Stimulated activated naive CD4-positive, alpha-beta T cell (primary cell): Measurements from ENCODE around the gene BAHCC1.
A peak's percentile ranks its signal among the peaks of the same experiment; 100 is the strongest.

Source experiments
- DNase-seq, 6 experiments: peaks; one replicate each; lab custom pipeline; 2025; lab: John Stamatoyannopoulos, UW

Gene BAHCC1

GRCh38 chr17:81386646-81387099 is 8.6 kb upstream of the BAHCC1 start:
- no peak for DNase-seq

DNA sequence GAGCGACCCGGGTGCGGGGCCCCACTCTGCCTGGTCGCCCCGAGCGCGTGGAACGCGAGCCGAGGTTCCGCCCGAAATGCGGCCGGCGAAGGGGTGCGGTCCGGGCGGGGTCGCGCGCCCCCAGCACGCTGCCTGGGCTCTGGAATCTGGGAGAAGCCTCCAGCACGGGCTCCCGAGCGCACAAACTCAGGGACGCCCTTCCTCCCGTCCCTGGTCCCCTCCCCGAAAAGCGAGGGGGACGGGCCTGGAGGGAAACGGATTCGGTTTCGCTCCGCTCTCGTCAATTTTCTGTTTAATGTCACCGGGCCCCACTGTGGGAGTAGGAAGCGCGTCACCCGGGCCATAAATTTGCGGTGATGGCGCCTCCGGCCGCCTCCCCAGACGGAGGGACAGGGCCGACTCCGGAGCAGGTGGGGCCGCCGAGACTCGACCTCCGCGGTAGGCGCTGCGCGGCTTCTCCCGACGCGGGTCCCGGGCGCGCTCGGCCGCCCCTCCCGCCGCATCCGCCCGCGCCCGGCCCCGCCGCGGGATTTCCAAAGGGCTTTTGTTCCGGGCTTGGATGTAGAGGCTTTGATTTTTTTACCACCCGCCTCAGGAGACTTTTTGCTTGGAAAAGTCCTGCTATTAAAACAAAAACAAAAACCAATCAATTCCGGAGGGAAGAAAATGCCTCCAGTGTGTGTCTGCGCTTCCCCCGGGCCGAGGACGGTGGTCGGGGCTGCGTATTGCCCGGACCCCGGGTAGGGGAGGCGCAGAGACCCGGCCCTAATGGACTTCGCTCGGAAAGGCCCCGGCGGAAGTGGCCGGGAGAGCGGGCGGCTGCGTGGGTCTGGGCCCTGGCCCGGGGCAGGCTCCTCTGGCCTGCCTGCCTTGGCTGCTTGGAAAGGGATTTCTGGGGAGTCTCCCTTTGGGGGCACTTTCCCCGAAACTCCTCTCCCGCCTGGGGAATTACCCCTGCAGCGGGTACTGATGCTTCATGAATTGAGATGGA is 7.9 kb upstream of the BAHCC1 start:
- DNase-seq: peak in 1 of 6 experiments; percentile 17

- DNase-seq: no peak
Measured at GRCh38 chr17:81388091-81388611, 7.1 kb upstream of the BAHCC1 start.

GRCh38 chr17:81388612-81389367 is 6.5 kb upstream of the BAHCC1 start:
- DNase-seq: no peak

- DNase-seq: no peak
Measured at GRCh38 chr17:81389585-81389984, 5.7 kb upstream of the BAHCC1 start.

GRCh38 chr17:81390029-81390872 is 5.0 kb upstream of the BAHCC1 start:
- no peak for DNase-seq

GRCh38 chr17:81390873-81391255 is 4.4 kb upstream of the BAHCC1 start:
- no peak for DNase-seq

DNA sequence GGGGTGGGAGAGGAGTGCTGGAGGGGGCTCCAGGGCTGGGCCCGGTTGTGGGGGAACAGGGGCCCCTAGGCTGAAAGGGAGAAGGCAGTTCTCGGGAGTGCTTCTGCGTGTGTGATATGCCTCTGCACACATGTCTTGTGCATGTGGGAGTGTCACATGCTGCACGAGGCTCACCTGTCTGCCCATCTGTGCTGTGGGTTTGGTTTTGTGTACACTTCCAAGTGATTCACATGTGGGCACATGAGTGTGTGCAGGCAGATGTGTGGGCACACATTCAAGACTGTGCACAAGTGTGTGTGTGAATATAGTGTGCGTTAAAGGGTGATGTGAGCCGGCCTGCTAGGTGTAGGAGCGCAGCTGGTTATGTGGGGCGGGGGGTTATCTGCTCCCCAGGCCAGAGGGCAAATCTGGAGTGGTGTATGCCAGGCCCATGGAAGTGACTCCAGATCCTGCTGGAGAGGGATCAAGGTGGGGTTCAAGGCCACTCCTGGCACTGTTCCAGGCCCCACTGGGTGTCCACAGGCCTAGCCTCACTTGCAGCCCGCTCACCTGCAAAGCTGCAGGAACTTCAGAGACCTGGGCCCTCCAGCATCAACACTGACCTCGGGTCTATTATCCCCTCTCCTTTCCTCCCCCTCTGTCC is 3.8 kb upstream of the BAHCC1 start:
- no peak for DNase-seq

DNA sequence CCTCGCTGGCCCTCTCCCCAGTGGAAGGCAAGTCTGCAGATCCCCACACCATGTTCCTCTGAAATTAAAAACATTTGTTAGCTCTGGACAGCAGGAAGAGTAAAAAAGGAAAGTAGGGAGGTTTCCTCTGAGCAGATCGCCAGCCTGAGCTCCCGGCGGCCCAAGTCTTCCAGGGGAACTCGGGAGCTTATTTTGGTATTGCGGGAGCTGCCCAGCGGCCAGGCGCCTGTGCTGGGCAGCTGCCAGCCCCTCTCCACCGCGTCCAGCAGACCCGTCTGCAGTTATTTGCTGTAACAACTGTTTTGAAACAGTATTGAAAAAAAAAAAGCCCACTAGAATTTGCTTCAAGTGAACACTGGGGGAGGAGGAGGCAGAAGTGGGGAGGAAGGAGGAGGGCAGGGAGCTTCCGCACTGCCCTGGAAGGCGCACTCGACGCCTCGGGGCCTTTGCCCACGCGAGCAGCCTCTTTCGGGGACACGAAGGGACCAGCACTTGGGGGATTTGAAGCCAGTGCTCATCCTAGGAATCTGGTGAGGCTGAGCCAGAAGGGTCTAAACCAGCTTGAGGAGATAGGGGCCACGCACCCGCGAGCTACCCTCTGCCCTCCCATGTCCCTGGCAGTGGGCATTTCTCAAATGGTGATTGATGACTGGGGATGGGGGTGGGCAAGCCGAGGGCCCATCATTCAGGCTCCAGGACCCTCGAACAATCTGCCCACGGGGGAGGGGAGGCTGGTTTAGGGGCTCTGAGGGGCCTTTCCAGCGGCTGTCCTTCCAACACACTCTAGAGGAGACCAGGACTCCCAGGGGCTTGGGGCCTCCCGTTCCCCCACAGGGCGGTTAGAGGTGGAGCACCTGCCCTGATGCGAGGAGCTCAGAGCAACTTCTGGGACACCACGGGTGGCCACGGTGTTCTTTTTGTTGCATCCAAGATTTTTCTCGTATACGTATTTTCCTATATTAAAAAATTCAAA is 3.0 kb upstream of the BAHCC1 start:
- no peak for DNase-seq

- DNase-seq: peak in 1 of 6 experiments; percentile 29
Measured at GRCh38 chr17:81392909-81393654, 2.2 kb upstream of the BAHCC1 start.

DNA sequence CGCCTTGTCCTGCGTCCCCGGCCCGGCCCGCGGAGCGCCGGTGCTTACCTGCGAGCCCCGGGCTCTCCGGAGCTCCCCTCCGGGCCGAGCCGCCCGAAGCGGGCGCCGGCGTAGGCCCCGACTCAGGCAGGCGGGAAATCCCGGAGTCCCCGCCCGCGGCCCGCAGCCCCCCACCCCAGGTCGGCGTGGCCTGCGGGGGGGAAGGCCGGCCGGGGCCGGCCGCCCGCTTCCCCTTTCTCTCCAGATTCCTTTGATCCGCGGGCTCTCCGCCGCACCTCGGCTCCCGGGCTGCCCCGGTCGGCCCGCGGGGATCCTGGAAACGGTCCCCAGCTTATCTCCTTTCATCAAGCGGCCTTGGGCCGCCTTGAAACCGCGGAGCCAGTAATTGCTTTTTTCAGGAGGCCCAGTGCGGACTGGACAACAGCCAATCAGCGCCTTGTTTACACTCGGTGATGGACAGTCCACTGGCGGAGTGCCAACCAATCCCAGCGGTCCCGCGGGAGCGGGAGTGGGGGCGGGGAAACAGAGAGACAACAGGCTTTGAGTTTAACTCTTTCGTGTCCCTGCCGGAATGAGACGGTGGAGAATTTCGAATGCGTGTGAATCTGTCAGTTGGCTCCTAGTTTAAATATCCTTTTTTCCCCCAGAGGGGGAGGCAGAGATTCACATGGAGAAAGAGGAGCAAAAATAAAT is 1.4 kb upstream of the BAHCC1 start:
- peak in 2 of 6 experiments; percentile 30 to 34 for DNase-seq

DNA sequence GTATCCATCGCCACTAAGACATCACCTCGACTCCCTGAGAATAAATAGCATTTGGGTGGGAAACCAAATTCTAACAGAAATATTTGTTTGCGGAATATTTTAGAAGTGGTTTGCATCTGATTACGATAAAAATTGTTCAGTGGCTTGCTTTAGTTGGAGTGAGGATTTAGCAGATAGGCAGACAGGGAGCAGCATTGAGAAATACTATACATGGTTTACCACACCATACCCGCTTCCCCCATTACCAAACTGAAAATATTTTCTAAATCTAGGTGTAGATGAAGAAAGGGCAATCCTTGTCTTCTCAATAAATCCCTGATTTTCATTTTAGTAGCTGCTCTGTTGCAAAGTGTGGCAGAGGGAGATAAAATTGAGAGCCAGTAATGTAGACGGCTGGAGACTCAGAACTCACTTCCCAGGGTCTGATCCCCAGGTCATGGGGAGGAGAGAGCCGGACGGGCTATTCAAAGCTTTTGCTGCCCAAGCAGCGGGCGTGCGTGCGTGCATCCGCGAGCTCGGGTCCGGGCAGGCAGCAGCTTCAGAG is 808 bp upstream of the BAHCC1 start:
- no peak for DNase-seq

DNA sequence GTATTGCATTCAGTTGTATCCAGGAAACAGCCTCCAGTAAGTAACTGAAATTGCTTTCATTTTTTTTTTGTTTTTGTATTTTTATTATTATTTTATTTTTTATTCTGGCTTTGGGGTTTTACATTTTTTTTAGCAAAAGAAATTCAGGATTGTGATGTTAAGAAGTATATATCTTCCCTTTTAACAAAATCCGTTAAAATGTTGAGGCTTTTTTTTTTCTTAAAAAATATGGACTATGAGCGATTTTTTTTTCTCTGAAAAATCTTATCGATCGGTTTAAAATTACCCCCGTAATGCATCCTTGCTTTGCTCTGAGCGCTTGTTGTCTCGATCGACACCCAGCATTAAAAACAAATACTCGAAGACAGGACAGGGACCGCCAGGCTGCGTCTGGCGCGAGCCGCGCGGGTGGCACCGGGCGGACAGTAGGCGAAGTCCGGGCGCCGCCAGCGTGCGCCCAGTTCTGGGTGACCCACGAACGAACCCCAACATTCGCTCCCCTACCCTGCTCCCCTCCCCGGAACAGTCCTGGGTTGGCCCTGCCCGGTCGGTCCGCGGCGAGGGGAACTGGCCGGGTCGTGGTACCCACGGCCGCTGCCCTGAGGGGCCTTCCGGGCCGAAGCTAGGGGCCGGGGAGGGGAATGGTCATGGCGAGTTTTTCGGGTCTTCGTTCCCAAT is 482 bp downstream of the BAHCC1 start:
- DNase-seq: no peak

DNA sequence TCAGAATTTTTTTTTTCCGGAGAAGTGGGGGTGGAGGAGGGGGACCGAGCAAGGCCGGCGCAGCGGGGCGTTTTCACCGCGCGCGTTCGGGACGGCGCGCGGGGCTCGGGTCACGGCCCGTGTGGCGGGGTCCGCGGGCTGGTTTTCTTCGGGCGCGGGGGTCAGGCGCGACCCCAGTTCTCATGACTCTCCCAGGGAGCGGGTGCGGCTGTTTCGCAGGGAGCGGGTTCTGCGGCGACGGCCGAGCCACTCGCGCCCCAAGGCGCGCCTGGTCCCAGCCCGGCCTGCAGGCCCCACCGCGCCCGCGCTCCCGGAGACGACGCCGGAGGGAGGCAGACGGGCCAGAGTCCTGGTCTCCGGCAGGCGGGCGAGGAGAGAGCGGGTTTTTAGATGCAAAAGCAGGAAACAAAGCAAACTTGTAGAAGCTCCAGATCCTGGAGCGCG is 1.0 kb downstream of the BAHCC1 start:
- DNase-seq: no peak

DNA sequence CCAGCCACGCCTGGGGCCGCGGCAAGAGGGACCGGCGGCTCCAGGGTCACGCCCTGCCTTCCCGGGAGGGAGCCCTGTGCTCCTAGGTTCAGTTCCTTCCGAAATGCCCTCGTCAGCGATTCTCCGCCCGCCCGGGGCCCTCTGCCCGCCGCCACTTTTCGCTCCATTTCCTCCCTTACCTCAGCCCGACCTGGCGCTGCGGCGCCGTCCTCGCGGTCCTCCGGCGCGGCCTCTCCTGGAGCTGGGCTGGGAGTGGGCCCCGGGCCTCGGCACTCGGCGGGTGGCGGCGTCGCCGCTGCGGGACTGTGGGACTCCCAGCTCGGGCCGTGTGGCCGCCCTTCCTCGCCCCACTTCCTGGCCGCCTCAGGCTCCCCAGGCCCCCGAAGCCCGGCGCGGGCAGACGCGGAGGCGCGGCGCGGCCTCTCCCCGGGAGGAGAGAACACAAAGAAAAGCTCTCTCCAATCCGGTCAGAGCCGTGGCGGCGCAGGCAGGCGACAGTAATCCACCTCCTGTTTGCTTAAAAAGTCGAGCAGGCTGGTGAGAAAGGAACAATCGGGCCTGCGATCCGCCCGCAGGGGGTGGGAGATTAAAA is 1.6 kb downstream of the BAHCC1 start:
- peak in 5 of 6 experiments; percentile 16 to 73 (median 42) for DNase-seq

DNA sequence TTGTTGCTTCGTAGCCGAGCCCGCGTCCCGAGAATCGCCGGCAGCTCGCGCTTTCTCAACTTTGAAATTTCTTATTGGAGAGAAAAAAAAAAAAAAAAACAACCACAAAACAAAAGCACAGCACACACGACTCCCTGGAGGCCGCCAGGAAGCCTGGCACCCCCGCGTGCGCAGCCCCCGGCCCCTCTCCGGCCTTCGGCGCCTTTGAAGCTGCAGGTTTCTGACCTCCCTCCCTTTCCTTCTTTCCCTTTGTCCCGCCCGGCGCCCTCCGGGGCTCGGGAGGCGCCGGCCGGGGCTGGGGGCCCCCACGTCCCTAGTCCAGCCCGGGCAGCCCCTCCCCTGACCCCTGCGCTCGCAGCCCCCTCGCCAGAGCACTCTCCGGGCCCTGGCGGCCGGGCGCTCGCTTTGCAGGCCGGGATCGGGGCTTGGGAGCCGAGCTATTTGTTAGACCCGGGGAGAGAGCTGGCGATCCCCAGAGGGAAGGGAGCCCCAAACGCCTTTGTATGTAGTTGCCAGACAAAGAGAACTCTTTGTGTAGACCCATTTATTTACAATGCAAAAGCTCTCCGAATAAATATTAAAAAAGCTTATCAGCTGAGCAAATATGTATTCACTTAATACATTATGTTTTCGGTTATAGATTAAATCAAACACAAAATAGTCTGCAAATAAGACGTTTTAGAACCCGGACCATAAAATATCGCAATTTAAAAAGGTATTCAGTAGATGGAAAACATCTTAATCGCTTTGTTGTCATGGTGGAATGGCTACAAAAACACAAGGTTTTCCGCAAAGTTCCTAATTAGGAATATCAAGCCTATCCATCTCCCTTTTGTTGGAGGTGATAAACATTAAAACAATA is 2.3 kb downstream of the BAHCC1 start:
- DNase-seq: no peak
